C1 segment of cervical spinal cord (tissue), 14 donors: ENCODE results near the gene GADD45GIP1.
"Not testable (repeated sequence)": the region's sequence is repeated elsewhere in the genome, so short reads cannot be mapped to it uniquely, and the experiment has no call there.

Experiments
- DNase-seq, 14 donors: peaks; one replicate each; lab custom pipeline; 2025; lab: John Stamatoyannopoulos, UW

The GADD45GIP1 gene

GRCh38 chr19:12990431-12990830 lies 33.4 kb upstream of the GADD45GIP1 start:
- no peak for DNase-seq

GRCh38 chr19:12987781-12988180 lies 30.8 kb upstream of the GADD45GIP1 start:
- no peak for DNase-seq

- DNase-seq = no peak
Observed at GRCh38 chr19:12987190-12987589, 30.2 kb upstream of the GADD45GIP1 start.

- no peak for DNase-seq
Observed at GRCh38 chr19:12986726-12987125, 29.7 kb upstream of the GADD45GIP1 start.

- peak in 11 of 14 donors; percentile 22 to 88 (median 79) for DNase-seq
Observed at GRCh38 chr19:12985049-12985776, 28.2 kb upstream of the GADD45GIP1 start.

- peak in 1 of 14 donors; percentile 63 for DNase-seq
Observed at GRCh38 chr19:12984683-12985048, 27.6 kb upstream of the GADD45GIP1 start.

DNA sequence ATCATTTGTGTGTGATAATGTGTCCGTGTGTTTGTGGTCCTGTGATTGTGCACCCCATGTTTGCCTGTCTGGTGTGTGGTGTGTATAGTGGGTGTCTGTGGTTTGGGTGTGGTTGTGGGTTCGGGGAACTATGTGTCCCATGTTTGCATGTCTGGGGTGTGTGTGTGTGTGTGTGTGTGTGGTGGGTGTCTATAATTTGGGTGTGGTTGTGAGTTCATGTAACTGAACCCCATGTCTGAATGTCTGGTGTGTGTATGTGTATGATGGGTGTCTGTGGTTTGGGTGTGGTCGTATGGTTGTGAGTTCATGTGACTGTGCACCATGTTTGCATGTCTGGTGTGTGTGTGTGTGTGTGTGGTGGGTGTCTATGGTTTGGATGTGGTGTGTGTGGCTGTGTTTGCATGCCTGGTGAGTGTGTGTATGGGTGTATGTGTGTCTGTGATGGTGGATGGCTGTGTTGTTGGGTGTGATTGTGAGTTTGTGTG lies 27.2 kb upstream of the GADD45GIP1 start:
- no peak for DNase-seq

DNA sequence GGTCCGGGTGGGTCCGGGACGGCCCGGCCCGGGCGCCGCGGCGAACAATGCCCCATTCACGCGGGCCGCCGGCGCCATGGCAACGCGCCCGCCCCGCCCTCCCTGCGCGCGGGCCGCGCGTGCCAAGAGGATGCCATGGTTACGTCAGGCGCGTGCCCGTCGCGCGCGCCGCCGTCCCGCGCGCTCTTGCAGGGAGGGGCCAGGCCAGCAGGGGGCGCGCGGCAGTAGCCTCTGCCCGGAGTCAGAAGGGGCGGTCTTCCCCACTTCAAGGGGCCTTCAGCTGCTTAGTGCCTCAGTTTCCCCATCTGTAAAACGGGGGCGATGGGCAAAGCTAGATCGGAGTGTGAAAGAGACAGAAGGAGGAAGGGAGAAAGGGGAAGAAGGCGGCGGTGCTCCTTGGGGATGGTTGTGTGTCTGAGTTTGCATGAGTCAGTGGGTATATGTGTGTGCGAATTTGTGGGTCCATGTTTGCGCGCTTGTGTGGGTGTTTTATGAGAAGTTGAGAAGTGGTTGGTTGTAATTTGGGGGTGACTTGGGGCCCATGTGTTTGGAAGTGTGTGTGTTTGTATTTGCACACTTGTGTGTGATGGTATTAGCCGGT lies 26.6 kb upstream of the GADD45GIP1 start:
- peak in 13 of 14 donors; percentile 28 to 91 (median 77) for DNase-seq

DNA sequence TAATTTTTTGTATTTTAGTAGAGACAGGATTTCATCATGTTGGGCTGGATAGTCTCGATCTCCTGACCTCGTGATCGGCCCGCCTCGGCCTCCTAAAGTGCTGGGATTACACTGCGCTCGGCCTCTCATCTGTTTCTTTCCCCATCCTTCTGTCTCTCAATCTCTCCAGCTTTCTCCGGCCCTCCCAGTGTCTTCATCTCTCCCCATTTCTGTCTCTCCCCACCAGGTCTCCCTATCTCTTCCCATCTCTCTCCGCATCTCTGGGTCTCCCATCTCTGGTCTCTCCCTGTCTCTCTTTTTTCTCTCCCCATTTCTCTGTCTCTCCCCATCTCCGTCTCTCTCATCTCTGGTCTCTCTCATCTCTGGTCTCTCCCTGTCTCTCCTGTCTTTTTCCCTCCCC lies 26.1 kb upstream of the GADD45GIP1 start:
- no peak for DNase-seq

GRCh38 chr19:12982648-12983047 lies 25.6 kb upstream of the GADD45GIP1 start:
- no peak for DNase-seq

- no peak for DNase-seq
Observed at GRCh38 chr19:12979974-12980373, 23.0 kb upstream of the GADD45GIP1 start.

DNA sequence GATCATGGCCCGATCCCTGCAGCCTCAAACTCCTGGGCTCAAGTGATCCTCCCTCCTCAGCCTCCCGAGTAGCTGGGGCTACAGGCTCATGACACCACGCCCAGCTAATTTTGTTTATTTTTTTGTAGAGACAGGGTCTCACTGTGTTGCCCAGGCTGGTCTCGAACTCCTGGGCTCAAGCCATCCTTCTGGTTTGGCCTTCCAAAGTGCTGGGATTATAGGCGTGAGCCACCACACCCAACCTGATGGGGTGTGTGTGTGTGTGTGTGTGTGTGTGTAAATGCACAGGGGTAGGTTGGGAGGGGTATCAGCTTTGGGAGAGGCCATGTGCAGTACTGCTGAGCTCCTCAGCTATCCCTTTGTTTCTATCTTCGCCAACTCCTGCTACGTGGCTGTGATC lies 19.1 kb upstream of the GADD45GIP1 start:
- not testable (repeated sequence) for DNase-seq

DNA sequence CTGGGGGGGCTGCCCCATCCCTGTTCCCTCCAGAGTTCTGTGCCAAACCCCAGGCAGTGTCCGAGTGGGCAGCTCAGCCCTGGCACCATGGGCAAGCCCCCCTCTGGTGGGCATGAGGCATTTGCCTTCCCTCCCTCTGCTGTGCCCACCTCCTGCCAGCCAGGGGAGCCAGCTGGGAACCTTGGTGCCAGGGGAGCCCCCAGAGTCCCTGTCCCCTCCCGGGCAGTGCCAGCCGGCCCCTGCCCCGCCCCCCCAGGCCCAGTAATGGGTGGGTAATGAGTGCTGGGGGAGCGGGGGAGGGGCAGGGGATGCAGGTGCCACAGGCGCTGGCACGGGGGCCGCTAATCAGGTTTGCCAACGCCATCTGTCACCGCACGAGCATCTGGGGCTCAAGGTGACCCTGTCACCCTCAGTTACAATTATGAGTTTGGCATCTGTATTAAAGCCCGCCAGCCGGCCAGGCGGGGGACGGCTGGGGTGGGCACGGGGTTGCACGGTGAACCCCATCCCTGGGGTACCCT lies 18.3 kb upstream of the GADD45GIP1 start:
- no peak for DNase-seq

DNA sequence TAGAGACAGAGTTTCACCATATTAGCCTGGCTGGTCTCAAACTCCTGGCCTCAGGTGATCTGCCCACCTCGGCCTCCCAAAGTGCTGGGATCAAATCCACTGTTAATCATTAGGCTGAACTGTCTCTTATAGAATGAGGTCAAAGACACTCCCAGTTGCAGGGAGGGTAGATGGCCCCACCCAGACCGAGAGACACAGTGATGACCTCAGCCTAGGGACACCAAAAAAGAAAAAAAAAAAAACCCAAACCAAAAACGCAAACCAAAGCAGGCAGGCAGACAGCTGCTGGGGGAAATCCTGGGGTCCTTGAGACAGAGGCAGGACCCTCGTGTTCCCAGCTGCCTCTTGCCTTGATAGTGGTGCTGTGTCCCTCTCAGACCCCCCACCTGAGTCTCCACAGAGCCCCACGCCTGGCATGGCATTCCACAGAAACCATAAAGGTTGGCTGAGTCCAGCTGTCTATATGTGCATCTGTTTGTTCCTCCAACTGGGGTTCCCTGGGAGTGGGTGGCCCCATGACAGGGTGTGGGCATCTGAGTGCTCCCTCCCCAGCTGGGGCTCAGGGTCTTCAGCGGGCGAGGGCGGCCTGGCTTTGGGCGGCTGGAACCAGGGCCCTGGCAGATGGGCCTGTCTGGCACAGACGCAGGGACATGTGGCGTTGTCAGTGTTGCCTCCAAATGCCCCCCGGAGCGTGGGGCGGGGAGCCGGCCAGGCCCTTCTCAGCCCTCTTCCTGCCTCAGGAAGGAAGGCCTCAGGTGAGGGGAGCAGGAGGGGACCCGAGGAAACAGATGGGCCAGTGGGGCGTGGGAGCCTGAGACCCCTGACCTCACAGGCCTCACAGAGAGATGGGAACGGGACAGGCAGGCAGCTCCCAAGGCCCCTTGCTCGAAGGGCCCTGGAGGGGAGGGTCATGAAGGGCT lies 17.5 kb upstream of the GADD45GIP1 start:
- DNase-seq = peak in 1 of 14 donors; percentile 88

DNA sequence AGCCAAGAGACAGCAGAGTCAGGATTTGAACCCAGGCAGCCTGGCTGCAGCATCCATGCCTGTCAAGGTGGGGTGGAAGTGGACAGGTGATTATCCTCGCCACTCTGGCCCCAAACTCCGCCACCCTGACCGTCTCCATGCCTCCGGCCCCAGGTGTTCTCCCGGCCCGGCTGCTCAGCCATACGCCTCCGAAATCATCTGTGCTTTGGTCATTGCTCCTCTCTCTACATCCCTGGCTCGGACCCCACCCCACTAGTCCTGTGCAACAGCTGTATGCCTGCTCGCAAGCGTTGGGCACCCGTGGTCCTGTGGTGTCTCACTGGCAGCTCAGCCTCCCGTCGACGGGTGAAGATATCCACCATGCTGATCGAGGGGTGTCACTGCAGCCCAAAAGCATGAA lies 16.2 kb upstream of the GADD45GIP1 start:
- no peak for DNase-seq

GRCh38 chr19:12970070-12970820 lies 13.2 kb upstream of the GADD45GIP1 start:
- DNase-seq = no peak

- DNase-seq = peak in 9 of 14 donors; percentile 30 to 73 (median 49)
Observed at GRCh38 chr19:12969292-12969988, 12.4 kb upstream of the GADD45GIP1 start, which contains the start of gene DAND5. Gene DAND5 (plus strand): TSS chr19:12969576. CDS start chr19:12969661, 85 bp downstream.

GRCh38 chr19:12967907-12968306 lies 10.9 kb upstream of the GADD45GIP1 start:
- DNase-seq = no peak

DNA sequence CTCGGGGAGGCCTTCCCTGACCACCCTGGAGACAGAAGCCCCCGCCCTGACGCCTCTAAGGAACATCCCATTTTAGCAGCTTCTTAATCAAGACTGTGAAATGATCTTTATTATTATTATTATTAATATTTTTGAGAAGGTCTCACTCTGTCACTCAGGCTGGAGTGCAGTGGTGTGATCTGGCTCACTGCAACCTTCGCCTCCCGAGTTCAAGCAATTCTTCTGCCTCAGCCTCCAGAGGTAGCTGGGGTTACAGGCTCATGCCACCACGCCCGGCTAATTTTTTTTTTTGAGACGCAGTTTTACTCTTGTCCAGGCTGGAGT lies 8.8 kb upstream of the GADD45GIP1 start:
- no peak for DNase-seq

DNA sequence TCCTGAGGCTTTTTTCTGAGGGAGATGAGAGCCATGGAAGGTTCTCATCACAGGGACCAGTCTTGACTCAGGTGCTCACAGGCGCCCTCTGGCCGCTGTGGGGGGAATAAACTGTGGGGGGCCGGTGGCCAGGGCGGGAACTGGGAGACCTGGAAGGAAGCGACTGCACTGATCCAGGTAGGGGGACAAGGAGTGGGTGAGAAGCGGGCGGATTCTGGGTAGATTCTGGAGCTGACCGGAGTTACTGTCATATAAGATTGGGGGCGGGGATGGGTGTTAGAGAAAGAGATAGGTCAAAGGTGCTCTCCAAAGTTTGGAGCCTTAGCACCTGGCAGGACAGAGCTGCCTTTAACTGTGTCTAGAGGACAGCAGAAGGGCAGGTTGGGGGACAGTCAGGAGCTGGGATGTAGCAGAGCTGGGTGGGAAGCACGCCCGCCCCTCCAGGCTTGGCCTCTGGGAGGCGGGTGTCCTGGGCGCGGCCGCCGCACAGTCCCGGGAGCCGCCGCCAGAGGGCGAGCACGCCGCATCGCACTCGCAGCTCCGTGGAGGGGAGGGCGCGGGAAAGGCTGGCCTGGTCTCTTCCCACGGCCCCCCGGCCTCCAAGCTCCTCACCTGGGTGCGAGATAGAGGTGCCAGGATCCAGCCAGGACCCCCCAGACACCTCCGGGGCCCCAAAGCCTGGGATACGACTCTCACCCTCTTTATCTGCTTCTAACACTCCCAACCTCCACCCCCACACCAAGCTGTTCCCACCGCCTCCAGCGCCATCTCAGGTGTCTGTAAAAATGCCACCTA lies 8.2 kb upstream of the GADD45GIP1 start:
- DNase-seq = peak in 12 of 14 donors; percentile 27 to 86 (median 61)
